GM18870 (cell line): ENCODE results near the gene CFTR.

Source experiments
- ATAC-seq: cut with Tn5 transposase; IDR thresholded peaks from one replicate; pipeline ENCODE4 v1.9.1; 2021; ENCODE audit warnings: moderate library complexity; ENCODE audit not compliant: unreplicated experiment

Gene CFTR

DNA sequence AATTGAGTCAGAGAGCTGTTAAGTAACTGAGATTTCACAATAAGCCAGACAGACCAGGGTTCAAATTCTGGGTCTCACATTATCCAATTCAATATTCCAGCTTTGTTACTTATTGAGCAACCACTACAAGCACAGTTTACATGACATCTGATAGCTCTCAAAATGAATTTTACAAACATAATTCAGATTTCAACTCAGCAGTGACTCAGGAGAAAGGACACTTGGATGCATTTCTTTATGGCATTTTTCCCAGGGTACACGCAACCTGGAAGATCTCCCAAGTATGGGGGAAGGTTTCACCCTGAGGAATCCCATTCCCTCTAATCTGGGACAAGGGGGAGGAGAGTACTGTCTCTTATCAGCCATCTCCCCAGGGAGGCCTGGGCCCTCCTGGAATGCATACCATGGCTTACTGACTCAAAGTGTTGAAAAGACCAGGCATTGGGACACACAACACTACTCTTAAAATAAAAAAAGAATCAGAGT, 102.4 kb downstream of the CFTR start:
- ATAC-seq = no peak

DNA sequence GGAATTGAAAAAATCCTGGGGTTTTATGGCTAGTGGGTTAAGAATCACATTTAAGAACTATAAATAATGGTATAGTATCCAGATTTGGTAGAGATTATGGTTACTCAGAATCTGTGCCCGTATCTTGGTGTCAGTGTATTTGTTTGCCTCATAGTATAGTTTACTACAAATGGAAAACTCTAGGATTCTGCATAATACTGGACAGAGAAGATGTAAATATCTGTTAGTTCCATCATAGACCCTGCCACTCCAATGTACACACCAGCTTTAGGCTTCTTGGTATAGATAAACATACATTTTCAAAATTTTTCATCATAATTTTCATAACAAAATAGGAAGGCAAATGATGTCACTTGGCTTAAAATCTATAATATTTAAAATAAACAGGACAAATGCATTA, 108.1 kb downstream of the CFTR start:
- no peak for ATAC-seq

DNA sequence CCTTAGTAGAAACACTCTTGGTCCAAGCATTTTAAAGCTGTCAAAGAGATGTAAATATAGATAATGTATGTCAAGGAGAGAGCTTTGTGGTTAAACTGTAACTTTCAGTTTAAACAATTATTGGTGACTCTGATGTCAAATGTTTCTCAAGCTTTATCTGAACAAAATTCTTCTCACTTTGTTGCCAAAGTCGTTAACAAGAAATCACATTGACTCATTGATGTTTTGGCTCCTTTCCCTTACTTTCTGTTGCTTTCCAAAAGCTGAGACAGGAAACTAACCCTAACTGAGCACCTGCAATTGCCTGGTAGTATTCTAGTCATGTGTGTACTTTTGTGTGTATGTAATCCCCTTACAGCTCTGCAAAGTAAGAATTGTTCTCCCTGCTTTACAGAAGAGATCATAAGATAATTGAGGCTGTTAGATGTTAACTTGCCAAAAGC, 108.5 kb downstream of the CFTR start:
- no peak for ATAC-seq

DNA sequence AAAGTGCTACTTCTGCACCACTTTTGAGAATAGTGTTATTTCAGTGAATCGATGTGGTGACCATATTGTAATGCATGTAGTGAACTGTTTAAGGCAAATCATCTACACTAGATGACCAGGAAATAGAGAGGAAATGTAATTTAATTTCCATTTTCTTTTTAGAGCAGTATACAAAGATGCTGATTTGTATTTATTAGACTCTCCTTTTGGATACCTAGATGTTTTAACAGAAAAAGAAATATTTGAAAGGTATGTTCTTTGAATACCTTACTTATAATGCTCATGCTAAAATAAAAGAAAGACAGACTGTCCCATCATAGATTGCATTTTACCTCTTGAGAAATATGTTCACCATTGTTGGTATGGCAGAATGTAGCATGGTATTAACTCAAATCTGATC, 110.4 kb downstream of the CFTR start:
- no peak for ATAC-seq

DNA sequence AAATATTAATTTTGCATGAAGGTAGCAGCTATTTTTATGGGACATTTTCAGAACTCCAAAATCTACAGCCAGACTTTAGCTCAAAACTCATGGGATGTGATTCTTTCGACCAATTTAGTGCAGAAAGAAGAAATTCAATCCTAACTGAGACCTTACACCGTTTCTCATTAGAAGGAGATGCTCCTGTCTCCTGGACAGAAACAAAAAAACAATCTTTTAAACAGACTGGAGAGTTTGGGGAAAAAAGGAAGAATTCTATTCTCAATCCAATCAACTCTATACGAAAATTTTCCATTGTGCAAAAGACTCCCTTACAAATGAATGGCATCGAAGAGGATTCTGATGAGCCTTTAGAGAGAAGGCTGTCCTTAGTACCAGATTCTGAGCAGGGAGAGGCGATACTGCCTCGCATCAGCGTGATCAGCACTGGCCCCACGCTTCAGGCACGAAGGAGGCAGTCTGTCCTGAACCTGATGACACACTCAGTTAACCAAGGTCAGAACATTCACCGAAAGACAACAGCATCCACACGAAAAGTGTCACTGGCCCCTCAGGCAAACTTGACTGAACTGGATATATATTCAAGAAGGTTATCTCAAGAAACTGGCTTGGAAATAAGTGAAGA, 112.3 kb downstream of the CFTR start:
- no peak for ATAC-seq

DNA sequence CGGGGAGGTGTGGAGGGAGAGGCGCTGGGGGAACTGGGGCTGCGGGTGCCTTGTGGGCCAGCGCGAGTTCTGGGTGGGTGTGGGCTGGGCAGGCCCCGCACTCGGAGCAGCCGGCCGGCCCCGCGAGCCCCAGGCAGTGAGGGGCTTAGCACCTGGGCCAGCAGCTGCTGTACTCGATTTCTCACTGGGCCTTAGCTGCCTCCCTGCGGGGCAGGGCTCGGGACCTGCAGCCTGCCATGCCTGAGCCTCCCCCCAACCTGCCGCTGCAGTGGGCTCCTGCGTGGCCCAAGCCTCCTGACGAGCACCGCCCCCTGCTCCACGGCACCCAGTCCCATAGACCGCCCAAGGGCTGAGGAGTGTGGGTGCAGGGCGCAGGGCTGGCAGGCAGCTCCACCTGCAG, 116.3 kb downstream of the CFTR start:
- ATAC-seq = no peak

DNA sequence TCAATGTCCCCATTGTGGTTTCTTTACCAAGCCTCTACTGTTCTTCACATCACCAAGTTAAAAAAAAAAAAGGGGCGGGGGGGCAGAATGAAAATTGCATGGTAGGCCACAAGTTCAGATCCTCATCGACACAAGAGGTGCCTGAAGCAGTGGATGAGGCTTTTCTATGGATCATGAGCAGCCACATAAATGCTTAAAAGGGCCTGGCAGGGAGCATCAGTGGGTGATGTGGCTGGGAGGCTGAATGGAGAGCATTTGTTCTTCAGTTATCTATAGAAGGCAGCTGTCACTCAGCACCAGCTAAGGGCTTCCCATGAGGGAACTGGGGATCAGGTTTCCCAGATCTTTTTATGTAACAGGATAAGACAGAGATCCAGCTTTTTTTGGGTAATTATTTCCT, 117.9 kb downstream of the CFTR start:
- ATAC-seq = no peak

DNA sequence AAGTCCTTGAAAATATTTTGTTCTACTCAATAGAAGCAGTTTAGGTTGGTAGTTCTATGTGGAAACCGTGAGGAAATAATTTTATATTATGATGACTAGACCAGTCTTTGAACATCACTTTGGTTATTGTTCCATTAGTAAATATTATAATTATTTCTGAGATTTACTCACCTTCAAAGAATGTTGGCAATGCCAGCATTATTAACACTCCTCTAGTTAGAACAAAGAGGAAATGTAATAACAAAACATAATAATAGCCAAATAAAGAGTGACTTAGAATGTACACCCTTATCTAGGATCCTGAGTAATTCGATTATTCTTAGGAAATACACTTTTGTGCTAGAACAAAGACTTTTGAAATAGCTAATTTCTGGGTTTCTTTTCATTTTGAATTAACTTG, 121.1 kb downstream of the CFTR start:
- no peak for ATAC-seq

DNA sequence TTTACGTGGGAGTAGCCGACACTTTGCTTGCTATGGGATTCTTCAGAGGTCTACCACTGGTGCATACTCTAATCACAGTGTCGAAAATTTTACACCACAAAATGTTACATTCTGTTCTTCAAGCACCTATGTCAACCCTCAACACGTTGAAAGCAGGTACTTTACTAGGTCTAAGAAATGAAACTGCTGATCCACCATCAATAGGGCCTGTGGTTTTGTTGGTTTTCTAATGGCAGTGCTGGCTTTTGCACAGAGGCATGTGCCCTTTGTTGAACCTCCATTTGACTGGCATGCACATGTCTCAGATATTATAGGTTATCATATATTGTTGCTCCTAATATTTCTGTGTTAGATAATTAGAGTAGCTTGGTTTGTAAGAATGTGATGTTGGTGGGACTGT, 123.8 kb downstream of the CFTR start:
- no peak for ATAC-seq

DNA sequence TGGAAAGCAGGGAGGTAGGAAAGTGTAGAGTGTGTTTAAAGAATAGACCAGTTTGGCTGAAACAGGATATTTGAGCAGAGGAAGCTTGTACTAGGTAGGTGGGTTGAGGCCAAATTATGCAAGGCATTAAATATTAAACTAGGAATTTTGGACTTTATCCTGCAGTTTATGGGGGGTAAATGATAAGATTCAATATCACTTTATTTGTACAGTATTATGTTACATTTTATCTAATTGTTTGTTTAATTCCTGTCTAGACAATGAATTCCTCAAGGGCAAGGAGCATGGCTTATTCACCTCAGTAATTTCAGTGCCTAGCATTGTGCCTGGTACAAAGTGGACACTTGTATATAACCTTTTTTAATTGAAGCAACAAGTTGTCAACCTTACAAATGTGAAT, 125.9 kb downstream of the CFTR start:
- no peak for ATAC-seq

DNA sequence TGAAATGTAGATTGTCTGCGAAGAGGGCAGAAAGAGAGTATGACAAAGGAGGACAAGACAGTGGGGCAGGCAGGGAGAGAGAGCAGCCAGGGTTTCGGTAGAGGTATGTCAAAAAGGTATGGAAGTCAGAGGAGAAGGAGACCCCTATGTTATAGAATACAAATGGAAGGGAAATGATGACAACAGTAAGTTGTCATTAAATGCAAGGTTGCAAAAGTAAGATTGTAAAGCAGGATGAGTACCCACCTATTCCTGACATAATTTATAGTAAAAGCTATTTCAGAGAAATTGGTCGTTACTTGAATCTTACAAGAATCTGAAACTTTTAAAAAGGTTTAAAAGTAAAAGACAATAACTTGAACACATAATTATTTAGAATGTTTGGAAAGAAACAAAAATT, 126.3 kb downstream of the CFTR start:
- no peak for ATAC-seq

DNA sequence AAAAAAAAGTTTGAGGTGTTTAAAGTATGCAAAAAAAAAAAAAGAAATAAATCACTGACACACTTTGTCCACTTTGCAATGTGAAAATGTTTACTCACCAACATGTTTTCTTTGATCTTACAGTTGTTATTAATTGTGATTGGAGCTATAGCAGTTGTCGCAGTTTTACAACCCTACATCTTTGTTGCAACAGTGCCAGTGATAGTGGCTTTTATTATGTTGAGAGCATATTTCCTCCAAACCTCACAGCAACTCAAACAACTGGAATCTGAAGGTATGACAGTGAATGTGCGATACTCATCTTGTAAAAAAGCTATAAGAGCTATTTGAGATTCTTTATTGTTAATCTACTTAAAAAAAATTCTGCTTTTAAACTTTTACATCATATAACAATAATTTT, 130.6 kb downstream of the CFTR start:
- no peak for ATAC-seq

DNA sequence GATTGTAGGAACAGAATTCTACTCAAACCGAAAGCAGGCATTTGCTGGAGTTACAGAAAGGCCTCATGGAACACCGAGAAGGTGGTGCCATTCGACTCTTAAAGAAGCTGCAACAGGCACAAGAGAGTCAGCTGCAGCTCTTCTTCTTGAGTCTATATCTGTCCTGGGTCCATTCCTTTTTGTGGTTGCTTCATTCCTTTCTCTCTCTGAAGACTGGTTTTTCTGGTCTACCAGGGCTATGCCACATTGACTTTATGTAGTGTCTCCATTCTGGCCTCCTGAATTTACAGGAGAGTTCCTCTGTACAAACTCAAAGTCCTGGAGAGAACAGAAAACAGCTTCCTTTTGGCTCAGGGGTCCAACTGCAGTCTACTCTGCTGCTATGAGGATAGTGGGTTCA, 132.8 kb downstream of the CFTR start:
- no peak for ATAC-seq

DNA sequence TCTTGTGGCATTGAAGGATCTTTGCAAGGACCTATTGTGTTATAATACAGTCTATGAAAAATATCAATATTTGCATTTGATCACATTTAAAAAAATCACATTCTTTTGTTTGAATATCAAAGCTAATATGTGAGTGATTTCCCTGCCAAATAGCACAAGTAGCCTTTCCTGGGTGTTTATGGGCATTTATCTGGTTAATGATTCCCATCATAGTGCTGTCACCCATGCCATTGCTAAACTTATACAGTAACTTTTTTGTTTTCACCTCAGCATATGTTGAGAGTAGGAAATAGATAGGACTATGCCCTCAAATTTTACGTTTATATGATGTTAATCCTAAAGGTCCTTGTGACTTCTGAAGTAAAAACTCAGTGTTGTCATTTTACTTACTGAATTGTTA, 136.9 kb downstream of the CFTR start:
- no peak for ATAC-seq

DNA sequence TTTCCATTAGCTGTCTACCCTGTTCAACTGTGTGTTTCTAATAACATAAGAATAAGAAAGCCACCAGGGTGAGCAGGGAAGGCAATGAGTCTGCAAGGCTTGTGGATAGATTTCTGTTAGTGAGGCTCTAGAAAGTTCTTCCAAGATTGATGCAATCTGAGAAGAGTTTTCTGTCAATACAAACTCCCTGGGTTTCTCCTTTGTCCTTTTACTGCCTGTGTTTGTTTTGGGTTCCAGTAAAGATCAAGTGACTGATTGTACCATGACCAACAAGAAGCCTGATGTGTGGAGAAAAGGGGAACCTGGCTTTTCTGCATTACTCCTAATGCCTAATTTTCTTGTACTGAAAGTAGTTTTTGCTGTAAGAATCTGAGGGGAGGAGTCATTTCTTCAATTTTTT, 139.9 kb downstream of the CFTR start:
- no peak for ATAC-seq

DNA sequence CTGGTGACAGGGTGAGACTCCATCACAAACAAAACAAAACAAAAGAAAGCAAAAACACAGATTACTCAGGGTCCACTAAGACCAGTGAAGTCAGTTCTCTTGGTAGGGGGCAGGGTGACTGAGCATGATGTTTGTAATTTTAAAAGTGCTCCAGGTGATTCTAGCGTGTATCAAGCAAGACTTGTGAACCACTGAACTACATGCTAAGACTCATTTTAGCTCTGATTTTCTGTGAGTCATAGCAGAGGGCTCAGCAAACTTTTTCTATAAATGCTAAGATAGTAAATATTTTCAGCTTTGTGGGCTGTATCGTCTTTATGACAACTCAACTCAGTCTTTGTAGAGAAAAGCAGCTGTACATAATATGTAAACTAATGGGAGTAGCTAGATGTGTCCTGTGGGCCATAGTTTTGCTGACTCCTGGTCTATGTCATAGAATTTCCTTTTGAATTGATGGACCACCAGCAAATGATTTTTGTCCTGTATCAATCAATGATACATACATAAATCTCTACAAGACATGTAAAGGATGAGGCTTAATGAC, 141.3 kb downstream of the CFTR start:
- ATAC-seq = no peak

DNA sequence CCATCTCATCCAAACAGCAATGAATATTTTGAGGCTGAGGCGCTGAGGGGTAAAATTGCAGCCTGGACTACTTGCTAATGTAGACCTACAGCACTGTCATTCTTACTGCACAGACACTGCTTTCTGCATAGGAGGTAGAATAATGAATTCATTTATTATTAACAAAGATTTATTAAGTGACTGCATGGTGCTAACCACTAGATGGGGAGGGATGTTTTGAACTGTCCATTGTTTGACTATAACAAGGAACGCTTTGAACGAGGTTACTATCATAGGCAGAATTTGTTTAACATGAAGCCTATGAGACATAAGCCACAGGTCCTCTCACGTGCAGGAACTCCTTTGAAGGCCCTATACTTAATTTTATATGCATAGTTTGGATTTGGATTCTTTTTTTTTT, 143.8 kb downstream of the CFTR start:
- no peak for ATAC-seq

DNA sequence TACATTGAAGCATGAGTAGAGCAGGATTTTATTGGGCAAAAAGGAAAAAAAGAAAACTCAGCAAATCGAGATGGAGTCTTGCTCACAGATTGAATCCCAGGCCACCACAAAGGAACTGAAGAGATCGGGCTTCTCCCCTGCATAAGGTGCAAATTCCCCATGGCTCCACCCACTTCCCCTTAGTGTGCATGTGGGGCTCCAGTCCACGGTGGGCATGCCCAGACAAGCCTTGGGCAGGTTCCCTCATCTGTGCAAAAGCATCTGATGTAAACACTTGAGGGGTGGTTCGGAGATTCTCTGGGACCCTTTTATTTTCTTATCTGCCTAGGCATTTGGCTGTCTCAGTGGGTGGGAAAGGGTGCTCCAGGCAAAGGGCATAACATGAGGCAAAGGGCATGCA, 150.7 kb downstream of the CFTR start:
- ATAC-seq = no peak

DNA sequence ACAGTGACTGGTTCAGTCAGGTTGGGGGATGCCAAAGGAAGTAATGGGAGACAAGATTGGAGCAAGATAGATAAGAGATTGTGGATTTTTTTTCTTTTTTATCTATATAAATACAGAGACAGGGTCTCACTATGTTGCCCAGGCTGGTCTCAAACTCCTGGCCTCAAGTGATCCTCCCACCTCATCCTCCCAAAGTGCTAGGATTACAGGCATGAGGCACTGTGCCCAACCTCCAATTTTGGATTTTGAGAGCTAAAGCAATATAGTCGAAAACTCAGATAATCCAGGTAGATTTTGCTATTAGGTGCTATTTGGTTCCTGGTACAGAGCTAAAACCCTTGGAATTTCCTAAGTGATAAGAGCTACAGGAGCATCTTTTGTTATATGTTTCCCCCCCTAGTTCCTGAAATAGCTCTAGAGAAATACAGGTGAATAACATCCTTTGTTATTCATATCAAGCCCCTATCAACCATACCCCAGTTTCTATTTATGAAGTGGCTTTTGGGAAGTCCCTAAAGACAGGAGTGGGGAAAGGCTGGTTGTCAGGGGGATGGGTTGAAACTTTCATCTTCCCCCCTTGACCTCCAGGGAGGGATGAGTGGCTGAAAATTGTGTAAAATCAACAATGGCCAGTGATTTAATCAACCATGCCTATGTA, 151.2 kb downstream of the CFTR start:
- ATAC-seq = no peak

DNA sequence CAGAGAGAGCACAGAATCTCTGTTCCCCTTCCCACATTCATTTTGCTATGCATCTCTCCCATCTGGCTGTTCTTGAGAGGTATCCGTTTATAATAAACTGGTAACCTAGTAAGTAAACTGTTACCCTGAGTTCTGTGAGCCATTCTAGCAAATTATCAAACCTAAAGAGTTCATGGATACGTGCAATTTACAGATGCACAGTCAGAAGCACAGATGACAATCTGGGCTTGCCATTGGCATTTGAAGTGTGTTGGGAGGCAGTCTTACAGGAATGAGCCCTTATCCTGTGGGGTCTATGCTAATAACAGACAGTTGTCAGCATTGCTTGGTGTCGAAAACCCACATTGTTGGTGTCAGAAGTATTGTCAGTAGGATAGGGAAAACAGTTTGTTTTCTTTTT, 151.8 kb downstream of the CFTR start:
- no peak for ATAC-seq

DNA sequence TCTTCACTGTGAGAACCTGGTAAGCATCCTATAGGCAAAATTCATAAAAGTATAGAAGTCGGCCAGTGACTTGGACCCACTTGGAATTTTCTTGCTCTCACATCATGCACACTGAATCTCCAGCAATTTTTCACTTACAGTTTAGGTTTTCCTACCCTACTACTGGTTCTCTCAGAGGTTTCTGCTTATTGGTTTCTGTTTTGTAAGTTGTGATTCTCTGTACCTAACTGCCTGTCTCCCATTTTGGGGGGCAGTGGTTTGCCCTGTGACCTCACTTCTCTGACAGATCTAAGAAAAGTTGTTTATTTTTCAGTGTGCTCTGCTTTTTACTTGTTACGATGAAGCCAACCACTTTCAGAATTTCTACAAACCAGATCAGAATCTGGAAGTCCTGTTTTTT, 158.1 kb downstream of the CFTR start:
- ATAC-seq = no peak

DNA sequence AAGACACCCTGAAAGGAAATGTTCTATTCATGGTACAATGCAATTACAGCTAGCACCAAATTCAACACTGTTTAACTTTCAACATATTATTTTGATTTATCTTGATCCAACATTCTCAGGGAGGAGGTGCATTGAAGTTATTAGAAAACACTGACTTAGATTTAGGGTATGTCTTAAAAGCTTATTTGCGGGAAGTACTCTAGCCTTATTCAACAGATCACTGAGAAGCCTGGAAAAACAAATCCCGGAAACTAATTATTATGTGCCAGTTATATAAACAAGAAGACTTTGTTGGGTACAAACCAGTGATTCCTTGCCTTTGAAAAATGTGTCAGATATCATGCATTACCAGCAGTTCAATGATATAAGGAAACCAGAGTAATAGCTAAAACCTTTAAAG, 160.1 kb downstream of the CFTR start:
- no peak for ATAC-seq

DNA sequence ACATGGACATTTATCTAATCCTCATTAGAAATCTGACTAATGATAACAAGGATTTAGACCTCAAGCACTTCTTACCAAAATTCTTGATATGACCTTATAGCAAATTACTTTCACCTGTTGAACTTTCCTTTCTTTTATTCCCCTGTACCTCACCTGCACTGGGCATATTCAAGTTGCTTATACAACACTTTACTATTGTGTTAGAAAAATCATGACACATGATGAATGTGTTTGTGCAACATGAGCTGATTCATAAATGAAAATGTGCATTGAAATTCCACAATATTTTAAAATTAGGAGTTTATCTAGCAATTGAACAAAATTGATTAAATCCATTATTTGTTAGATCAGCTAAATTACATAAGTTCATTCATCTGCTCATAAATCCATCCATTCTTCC, 160.6 kb downstream of the CFTR start:
- no peak for ATAC-seq
